ENCODE data around the gene NOXA1. TPM values are rescaled to one million over a fixed set of nuclear protein-coding genes. Genes with fewer than 3 reads are reported as not detected.

The NOXA1 gene
- total and polyA plus RNA-seq, 7 experiments from 2014 or later, result 0.73 to 11.1 (median 5.1) TPM

DNA sequence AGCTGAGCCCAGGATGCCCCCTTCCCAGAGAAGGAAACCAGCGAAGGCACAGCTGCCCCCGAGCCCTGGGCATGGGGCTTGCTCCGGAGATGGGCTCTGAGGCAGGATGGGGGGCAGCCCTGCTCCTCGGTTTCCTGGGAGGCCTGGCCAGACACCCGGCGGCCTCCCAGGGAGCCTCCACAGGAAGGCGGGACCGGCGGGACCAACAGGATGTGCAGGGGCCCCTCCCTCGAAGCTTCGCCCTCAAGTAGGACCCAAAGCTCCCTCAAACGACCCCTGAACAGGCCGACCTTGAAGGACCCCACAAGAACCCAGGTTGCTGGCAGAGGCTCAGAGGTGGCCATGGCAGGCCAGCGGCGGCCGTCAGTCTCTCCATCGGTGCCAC is 11.9 kb upstream of the NOXA1 start:
- no peak for ATAC-seq
- intact Hi-C loops (cut with micrococcal nuclease), result no loop called here
- Histone ChIP-seq H3K27ac (ENCODE audit: low read depth, low read length) (no peak overlapping the region), H3K9me3 (ENCODE audit: control insufficient read depth in 2 of 3, low read length in 3 of 3) (no peaks in the 10 kb centered on the region), H3K27me3 (ENCODE audit: control insufficient read depth in 2 of 2, insufficient read depth in 2 of 2, low read length in 2 of 2) (no peaks in the 10 kb centered on the region), H3K4me1 (ENCODE audit: control insufficient read depth in 2 of 2, insufficient read depth in 2 of 2, low read length in 2 of 2) (peaks cover 3% of the 10 kb centered on the region in 2 donors), H3K4me3 (ENCODE audit: low read length) (no peak overlapping the region), H3K36me3 (ENCODE audit: control insufficient read depth in 2 of 3, insufficient read depth in 3 of 3, low read length in 3 of 3) (no peaks in the 10 kb centered on the region)
- Mint-ChIP-seq H3K27me3 (no peaks in the 10 kb centered on the region), H3K9me3 (no peaks in the 10 kb centered on the region), H3K4me3 (peak overlapping the region in 2 of 10 donors; percentile 33 to 56), H3K27ac (no peak overlapping the region), H3K36me3 (peaks cover 0 to 6% (median 0%) of the 10 kb centered on the region in 5 donors), H3K4me1 (peaks cover under 1 to 17% (median 5%) of the 10 kb centered on the region in 7 donors)
- CTCF ChIA-PET, result no interaction called here
- POLR2A ChIA-PET, result no interaction called here
- no peak for DNase-seq

GRCh38 chr9:137411645-137412380 is 11.4 kb upstream of the NOXA1 start:
- POLR2A ChIA-PET, result interaction anchor here (0.7 kb wide), 1 partner anchor 11 kb away, joined by 5 read pairs; no protein-coding TSS in a partner anchor
- DNase-seq, result peak in 1 of 9 donors; percentile 47
- CTCF ChIA-PET, result no interaction called here
- Mint-ChIP-seq H3K27ac (no peak overlapping the region), H3K27me3 (no peaks in the 10 kb centered on the region), H3K4me1 (peaks cover 0 to 17% (median 5%) of the 10 kb centered on the region in 7 donors), H3K9me3 (no peaks in the 10 kb centered on the region), H3K4me3 (peak overlapping the region in 2 of 10 donors; percentile 33 to 56), H3K36me3 (peaks cover 0 to 6% (median 0%) of the 10 kb centered on the region in 5 donors)
- peak; percentile 55 for ATAC-seq
- Histone ChIP-seq H3K9me3 (ENCODE audit: control insufficient read depth in 2 of 3, low read length in 3 of 3) (no peaks in the 10 kb centered on the region), H3K4me3 (ENCODE audit: low read length) (no peak overlapping the region), H3K27ac (ENCODE audit: low read depth, low read length) (no peak overlapping the region), H3K36me3 (ENCODE audit: control insufficient read depth in 2 of 3, insufficient read depth in 3 of 3, low read length in 3 of 3) (no peaks in the 10 kb centered on the region), H3K27me3 (ENCODE audit: control insufficient read depth in 2 of 2, insufficient read depth in 2 of 2, low read length in 2 of 2) (no peaks in the 10 kb centered on the region), H3K4me1 (ENCODE audit: control insufficient read depth in 2 of 2, insufficient read depth in 2 of 2, low read length in 2 of 2) (peaks cover 3% of the 10 kb centered on the region in 2 donors)
- intact Hi-C loops (cut with micrococcal nuclease), result no loop called here

- no peak overlapping the region for H3K27ac ChIP-seq (ENCODE audit: low read depth, low read length)
- peaks cover 0 to 3% of the 10 kb centered on the region in 2 donors for H3K4me1 ChIP-seq (ENCODE audit: control insufficient read depth in 2 of 2, insufficient read depth in 2 of 2, low read length in 2 of 2)
- Mint-ChIP-seq H3K4me3 (no peak overlapping the region), H3K4me1 (peaks cover 0 to 17% (median 5%) of the 10 kb centered on the region in 7 donors), H3K27ac (no peak overlapping the region), H3K9me3 (no peaks in the 10 kb centered on the region), H3K36me3 (peaks cover 0 to 6% (median 0%) of the 10 kb centered on the region in 5 donors), H3K27me3 (no peaks in the 10 kb centered on the region)
- no peaks in the 10 kb centered on the region for H3K27me3 ChIP-seq (ENCODE audit: control insufficient read depth in 2 of 2, insufficient read depth in 2 of 2, low read length in 2 of 2)
- H3K36me3 ChIP-seq (ENCODE audit: control insufficient read depth in 2 of 3, insufficient read depth in 3 of 3, low read length in 3 of 3), result no peaks in the 10 kb centered on the region
- no peaks in the 10 kb centered on the region for H3K9me3 ChIP-seq (ENCODE audit: control insufficient read depth in 2 of 3, low read length in 3 of 3)
- CTCF ChIA-PET, result interaction anchor here (0.9 kb wide), 1 partner anchor 10 kb away, joined by 4 read pairs; the partner anchor contains the start of gene EXD3
- POLR2A ChIA-PET, result interaction anchor here (0.7 kb wide), 1 partner anchor 11 kb away, joined by 5 read pairs; no protein-coding TSS in a partner anchor
- intact Hi-C loops (cut with micrococcal nuclease), result no loop called here
- H3K4me3 ChIP-seq (ENCODE audit: low read length), result no peak overlapping the region
- DNase-seq, result no peak
- no peak for ATAC-seq
Observed at GRCh38 chr9:137412431-137412830, 10.8 kb upstream of the NOXA1 start.

DNA sequence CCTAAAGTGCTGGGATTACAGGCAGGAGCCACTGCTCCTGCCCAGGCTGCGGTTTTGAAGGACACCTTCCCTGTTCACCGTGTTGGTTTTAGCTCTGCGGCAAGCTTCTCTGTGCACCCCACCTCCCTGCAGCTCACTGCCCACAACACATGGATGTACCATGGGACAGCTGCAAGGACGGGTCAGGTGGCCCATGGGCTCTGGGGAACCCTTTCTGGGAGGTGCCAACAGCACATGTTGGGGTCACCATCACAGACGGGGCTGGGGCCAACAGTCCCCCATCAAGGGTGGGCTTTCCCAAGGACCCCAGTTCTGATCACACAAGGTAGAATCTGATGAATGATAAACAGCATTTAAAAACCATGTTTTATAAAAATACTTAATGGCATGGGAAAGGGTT is 7.7 kb upstream of the NOXA1 start:
- Mint-ChIP-seq H3K27ac (peak overlapping the region in 1 of 9 donors; percentile 51), H3K9me3 (no peaks in the 10 kb centered on the region), H3K4me1 (peaks cover 0 to 11% (median 5%) of the 10 kb centered on the region in 7 donors), H3K36me3 (peaks cover 0 to 6% (median 0%) of the 10 kb centered on the region in 5 donors), H3K27me3 (no peaks in the 10 kb centered on the region), H3K4me3 (peak overlapping the region in 1 of 10 donors; percentile 25)
- H3K4me3 ChIP-seq (ENCODE audit: low read length), result no peak overlapping the region
- CTCF ChIA-PET, result no interaction called here
- ATAC-seq, result no peak
- H3K27me3 ChIP-seq (ENCODE audit: control insufficient read depth in 2 of 2, insufficient read depth in 2 of 2, low read length in 2 of 2), result no peaks in the 10 kb centered on the region
- intact Hi-C loops (cut with micrococcal nuclease), result no loop called here
- H3K36me3 ChIP-seq (ENCODE audit: control insufficient read depth in 2 of 3, insufficient read depth in 3 of 3, low read length in 3 of 3), result no peaks in the 10 kb centered on the region
- H3K4me1 ChIP-seq (ENCODE audit: control insufficient read depth in 2 of 2, insufficient read depth in 2 of 2, low read length in 2 of 2), result peaks cover 0 to 3% of the 10 kb centered on the region in 2 donors
- no peak overlapping the region for H3K27ac ChIP-seq (ENCODE audit: low read depth, low read length)
- no peaks in the 10 kb centered on the region for H3K9me3 ChIP-seq (ENCODE audit: control insufficient read depth in 2 of 3, low read length in 3 of 3)
- POLR2A ChIA-PET, result no interaction called here
- DNase-seq, result no peak

DNA sequence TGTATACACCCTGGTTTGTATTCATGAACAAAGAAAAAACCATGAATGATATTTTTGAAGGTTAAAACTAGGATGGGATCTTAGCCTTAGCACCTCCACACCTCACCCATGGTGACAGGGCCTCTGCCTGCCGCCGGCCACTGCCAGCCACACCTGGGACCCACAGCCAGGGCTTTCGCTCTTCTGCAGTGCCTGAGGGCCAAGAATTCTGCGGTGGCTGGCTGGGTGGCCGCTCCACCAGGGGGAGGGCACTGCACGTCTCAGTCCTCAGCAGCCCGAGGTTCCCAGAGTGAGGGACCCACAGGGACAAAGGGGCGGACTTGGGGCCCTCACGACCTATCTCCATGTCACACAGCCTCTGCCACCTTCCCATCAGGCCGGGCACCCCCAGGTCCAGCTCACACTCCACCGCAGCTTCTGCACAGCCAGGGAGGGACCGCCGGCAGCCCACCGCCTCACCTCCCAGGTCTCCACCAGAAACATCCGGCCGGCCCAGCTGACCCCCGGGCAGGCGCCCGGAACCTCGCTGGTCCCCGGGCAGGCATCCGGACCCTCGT is 7.1 kb upstream of the NOXA1 start:
- Histone ChIP-seq H3K27me3 (ENCODE audit: control insufficient read depth in 2 of 2, insufficient read depth in 2 of 2, low read length in 2 of 2) (no peaks in the 10 kb centered on the region), H3K4me3 (ENCODE audit: low read length) (no peak overlapping the region), H3K27ac (ENCODE audit: low read depth, low read length) (no peak overlapping the region), H3K36me3 (ENCODE audit: control insufficient read depth in 2 of 3, insufficient read depth in 3 of 3, low read length in 3 of 3) (no peaks in the 10 kb centered on the region), H3K4me1 (ENCODE audit: control insufficient read depth in 2 of 2, insufficient read depth in 2 of 2, low read length in 2 of 2) (no peaks in the 10 kb centered on the region), H3K9me3 (ENCODE audit: control insufficient read depth in 2 of 3, low read length in 3 of 3) (no peaks in the 10 kb centered on the region)
- no peaks in the 10 kb centered on the region for H3K9me3 Mint-ChIP-seq
- H3K27me3 Mint-ChIP-seq, result no peaks in the 10 kb centered on the region
- ChIA-PET POLR2A (no interaction called here), CTCF (no interaction called here)
- H3K4me1 Mint-ChIP-seq, result peaks cover 0 to 10% (median 5%) of the 10 kb centered on the region in 7 donors
- H3K4me3 Mint-ChIP-seq, result no peak overlapping the region
- H3K27ac Mint-ChIP-seq, result no peak overlapping the region
- intact Hi-C loops (cut with micrococcal nuclease), result no loop called here
- H3K36me3 Mint-ChIP-seq, result peaks cover 0 to 6% (median 0%) of the 10 kb centered on the region in 5 donors
- no peak for DNase-seq
- no peak for ATAC-seq

- Histone ChIP-seq H3K9me3 (ENCODE audit: control insufficient read depth in 2 of 3, low read length in 3 of 3) (no peaks in the 10 kb centered on the region), H3K27ac (ENCODE audit: low read depth, low read length) (peak overlapping the region; percentile 6), H3K36me3 (ENCODE audit: control insufficient read depth in 2 of 3, insufficient read depth in 3 of 3, low read length in 3 of 3) (no peaks in the 10 kb centered on the region), H3K4me3 (ENCODE audit: low read length) (no peak overlapping the region), H3K27me3 (ENCODE audit: control insufficient read depth in 2 of 2, insufficient read depth in 2 of 2, low read length in 2 of 2) (no peaks in the 10 kb centered on the region), H3K4me1 (ENCODE audit: control insufficient read depth in 2 of 2, insufficient read depth in 2 of 2, low read length in 2 of 2) (no peaks in the 10 kb centered on the region)
- Mint-ChIP-seq H3K27me3 (no peaks in the 10 kb centered on the region), H3K4me1 (peaks cover 0 to 13% (median 5%) of the 10 kb centered on the region in 7 donors), H3K27ac (no peak overlapping the region), H3K4me3 (no peak overlapping the region), H3K36me3 (peaks cover 0 to 6% (median 0%) of the 10 kb centered on the region in 5 donors), H3K9me3 (no peaks in the 10 kb centered on the region)
- ChIA-PET CTCF (interaction anchor here (0.6 kb wide), 1 partner anchor 196 kb away, joined by 3 read pairs; no protein-coding TSS in a partner anchor), POLR2A (interaction anchor here (0.5 to 0.6 kb wide), 2 partner anchors 25 to 34 kb away, joined by 3 to 6 read pairs; no protein-coding TSS in a partner anchor)
- ATAC-seq (no peak), DNase-seq (no peak)
- intact Hi-C loops (cut with micrococcal nuclease), result no loop called here
Observed at GRCh38 chr9:137416563-137417151, 6.5 kb upstream of the NOXA1 start.

Measured in naive thymus-derived CD4-positive, alpha-beta T cell (primary cell).